Kidney epithelial cell (primary cell): Measurements from ENCODE around the gene ZBTB40. TPM values are rescaled to one million over a fixed set of nuclear protein-coding genes. Genes with fewer than 3 reads are reported as not detected.

ENCODE experiments used
- DNase-seq: peaks from one replicate; pipeline ENCODE4 v3.0.0-alpha.2; 2010; ENCODE audit warnings: low read depth
- H3K27me3 ChIP-seq: 2 replicates; pipeline ENCODE4 v1.6.0; 2011; ENCODE audit warnings: low read length; ENCODE audit not compliant: control insufficient read depth, insufficient read depth
- H3K36me3 ChIP-seq: 2 replicates; pipeline ENCODE4 v1.5.1; 2011; ENCODE audit warnings: low read length; ENCODE audit not compliant: control insufficient read depth, insufficient read depth
- H3K4me3 ChIP-seq: 2 replicates; pipeline ENCODE4 v1.5.1; 2011; ENCODE audit warnings: low read depth, mild to moderate bottlenecking, control low read depth, low read length
- total RNA-seq: library from RNA; depleted of rRNA; stranded (reverse); fragments of >200 nt; gene quantifications from 2 replicates; pipeline ENCODE4 v1.2.3, GENCODE V29; 2015
- TF ChIP-seq, protein P1 (sequence below): IDR thresholded peaks from 2 replicates; pipeline ENCODE4 v1.5.1; 2011; ENCODE audit warnings: mild to moderate bottlenecking, moderate library complexity, low read length, control low read depth, inconsistent platforms; ENCODE audit not compliant: insufficient read depth, poor library complexity, severe bottlenecking

Gene ZBTB40
- total RNA-seq, 1 donor from 2014 or later: 16.3 TPM

- TF ChIP-seq, protein P1, sequence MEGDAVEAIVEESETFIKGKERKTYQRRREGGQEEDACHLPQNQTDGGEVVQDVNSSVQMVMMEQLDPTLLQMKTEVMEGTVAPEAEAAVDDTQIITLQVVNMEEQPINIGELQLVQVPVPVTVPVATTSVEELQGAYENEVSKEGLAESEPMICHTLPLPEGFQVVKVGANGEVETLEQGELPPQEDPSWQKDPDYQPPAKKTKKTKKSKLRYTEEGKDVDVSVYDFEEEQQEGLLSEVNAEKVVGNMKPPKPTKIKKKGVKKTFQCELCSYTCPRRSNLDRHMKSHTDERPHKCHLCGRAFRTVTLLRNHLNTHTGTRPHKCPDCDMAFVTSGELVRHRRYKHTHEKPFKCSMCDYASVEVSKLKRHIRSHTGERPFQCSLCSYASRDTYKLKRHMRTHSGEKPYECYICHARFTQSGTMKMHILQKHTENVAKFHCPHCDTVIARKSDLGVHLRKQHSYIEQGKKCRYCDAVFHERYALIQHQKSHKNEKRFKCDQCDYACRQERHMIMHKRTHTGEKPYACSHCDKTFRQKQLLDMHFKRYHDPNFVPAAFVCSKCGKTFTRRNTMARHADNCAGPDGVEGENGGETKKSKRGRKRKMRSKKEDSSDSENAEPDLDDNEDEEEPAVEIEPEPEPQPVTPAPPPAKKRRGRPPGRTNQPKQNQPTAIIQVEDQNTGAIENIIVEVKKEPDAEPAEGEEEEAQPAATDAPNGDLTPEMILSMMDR: no peak
- no peaks in the 10 kb centered on the region for H3K36me3 ChIP-seq
- H3K4me3 ChIP-seq: no peak overlapping the region
- DNase-seq: peak; percentile 59
- H3K27me3 ChIP-seq: no peaks in the 10 kb centered on the region
Measured at GRCh38 chr1:22500471-22500870, 48.8 kb downstream of the ZBTB40 start.

DNA sequence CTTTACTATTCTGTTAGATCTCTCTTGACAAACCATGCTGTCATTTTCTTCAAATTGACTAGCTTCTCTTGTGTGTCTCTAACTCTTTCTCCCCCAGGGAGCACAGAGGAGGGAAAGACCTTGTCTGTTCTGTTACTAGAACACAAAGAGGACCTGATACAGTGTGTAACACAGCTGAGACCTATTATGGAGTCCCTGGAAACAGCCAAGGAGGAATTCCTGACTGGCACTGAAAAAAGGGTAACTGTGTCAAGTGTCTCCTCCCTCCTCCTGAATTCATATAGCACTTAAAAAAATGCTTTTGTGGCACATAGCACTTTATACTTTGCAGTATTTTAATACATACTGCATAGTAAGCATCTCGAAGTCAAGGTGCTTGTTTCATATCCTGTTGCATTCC is 50.6 kb downstream of the ZBTB40 start:
- no peak overlapping the region for H3K4me3 ChIP-seq
- TF ChIP-seq, protein P1: no peak
- H3K27me3 ChIP-seq: no peaks in the 10 kb centered on the region
- H3K36me3 ChIP-seq: no peaks in the 10 kb centered on the region
- DNase-seq: no peak

GRCh38 chr1:22503721-22504410 is 52.2 kb downstream of the ZBTB40 start:
- H3K27me3 ChIP-seq: no peaks in the 10 kb centered on the region
- no peak for DNase-seq
- TF ChIP-seq, protein P1: no peak
- no peaks in the 10 kb centered on the region for H3K36me3 ChIP-seq
- no peak overlapping the region for H3K4me3 ChIP-seq

GRCh38 chr1:22506130-22506692 is 54.6 kb downstream of the ZBTB40 start:
- TF ChIP-seq, protein P1: no peak
- DNase-seq: no peak
- Histone ChIP-seq H3K4me3 (no peak overlapping the region), H3K27me3 (no peaks in the 10 kb centered on the region), H3K36me3 (no peaks in the 10 kb centered on the region)

GRCh38 chr1:22507587-22507986 is 55.9 kb downstream of the ZBTB40 start:
- TF ChIP-seq, protein P1: no peak
- Histone ChIP-seq H3K4me3 (no peak overlapping the region), H3K36me3 (peaks cover 1% of the 10 kb centered on the region), H3K27me3 (no peaks in the 10 kb centered on the region)
- DNase-seq: no peak

DNA sequence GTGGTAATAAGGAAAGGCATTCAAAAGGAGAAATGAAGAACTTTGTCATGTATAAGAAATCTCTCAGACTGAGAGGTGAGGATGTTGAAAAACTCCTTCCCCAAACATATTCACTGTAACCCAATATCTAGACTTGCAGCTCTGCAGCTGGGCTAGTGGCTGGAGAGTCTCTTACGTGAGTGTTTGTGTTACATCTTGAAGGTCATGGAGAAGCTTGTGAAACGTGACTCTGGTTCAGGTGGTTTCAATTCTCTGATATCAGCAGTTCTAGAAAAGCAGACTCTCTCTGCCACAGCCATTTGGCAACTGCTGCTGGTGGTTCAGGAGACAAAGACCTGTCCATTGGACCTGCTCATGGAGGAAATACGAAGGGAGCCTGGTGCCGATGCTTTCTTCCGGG is 56.7 kb downstream of the ZBTB40 start:
- no peak for DNase-seq
- TF ChIP-seq, protein P1: no peak
- Histone ChIP-seq H3K36me3 (peaks cover 2% of the 10 kb centered on the region), H3K27me3 (no peaks in the 10 kb centered on the region), H3K4me3 (no peak overlapping the region)
